HT-29 (cell line): ENCODE results near the gene IRF2BP1. TPM values are rescaled to one million over a fixed set of nuclear protein-coding genes. Genes with fewer than 3 reads are reported as not detected.
A peak's percentile ranks its signal among the peaks of the same experiment; 100 is the strongest.

Experiments
- DNase-seq: peaks from one replicate; pipeline ENCODE4 v3.0.0-alpha.2; 2015; ENCODE audit warnings: low spot score
- total RNA-seq: library from RNA; depleted of rRNA; stranded (reverse); fragments of >200 nt; shearing (Covaris generic); gene quantifications from 2 replicates; pipeline ENCODE4 v1.2.3, GENCODE V29; 2014; rRNA removed

The IRF2BP1 gene
- total RNA-seq, 1 experiment from 2014 or later, result 119 TPM

DNA sequence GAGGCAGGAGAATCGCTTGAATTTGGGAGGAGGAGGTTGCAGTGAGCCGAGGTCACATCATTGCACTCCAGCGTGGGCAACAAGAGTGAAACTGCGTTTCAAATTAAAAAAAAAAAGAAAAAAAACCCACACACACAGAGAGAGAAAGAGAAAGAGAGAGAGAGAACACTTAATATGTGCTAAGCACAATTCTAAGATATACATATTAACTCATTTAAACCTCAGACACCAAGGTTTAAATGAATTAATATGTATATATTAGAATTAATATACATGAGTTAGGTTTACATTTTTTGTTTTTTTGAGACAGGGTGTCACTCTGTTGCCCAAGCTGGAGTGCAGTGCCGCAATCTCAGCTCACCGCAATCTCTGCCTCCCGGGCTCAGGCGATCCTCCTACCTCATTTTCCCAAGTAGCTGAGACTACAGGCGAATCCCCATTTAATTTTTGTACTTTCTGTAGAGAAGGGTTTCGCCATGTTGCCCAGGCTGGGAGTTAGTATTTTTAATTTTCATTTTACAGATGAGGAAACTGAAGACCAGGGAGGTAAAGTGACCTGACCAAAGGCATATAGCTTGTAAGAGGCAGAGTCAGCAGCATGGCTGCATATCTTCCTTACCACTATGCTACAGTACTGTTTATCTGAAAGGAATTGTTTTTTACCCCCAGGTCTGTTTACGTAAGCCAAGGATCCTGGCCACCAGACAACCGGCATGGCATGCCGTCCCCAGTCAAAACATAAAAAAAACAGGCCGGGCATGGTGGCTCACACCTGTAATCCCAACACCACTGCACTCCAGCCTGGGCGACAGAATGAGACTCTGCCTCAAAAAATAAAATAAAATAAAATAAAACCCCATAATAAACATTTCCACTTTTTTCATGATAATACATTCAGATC, 25.3 kb downstream of the IRF2BP1 start:
- no peak for DNase-seq

DNA sequence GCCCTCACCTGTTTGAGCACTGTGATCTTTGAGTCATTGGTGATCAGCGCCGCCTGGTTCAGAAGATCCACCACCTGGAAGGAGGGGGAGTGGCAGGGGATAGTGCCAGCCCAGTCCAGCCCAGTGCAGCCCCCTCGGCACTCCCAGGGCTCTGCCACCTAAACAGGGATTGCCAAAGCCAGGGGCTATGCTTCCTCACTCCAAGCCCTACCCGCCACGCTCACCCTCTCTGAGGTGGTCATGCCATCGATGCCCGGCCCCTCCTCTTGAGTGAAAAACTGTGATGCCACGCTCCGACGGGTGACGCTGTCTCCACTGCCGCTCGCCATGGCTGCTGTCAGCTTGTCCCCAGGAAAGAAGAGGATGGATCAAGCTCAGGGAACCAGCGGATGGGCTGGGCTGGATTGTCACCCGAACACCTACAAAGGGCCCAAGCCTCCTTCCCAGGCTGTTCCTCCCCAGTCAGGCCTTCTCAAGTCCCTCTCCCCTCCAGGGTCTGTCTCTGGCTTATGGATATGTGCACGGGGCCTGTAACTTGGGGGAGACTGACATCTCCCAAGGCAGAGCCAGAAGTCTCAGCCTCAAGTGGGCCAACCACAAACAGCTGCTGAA, 31.7 kb downstream of the IRF2BP1 start:
- no peak for DNase-seq

GRCh38 chr19:45852983-45853382, 33.0 kb downstream of the IRF2BP1 start:
- DNase-seq, result no peak

- DNase-seq, result no peak
Measured at GRCh38 chr19:45852145-45852750, 33.7 kb downstream of the IRF2BP1 start.

- DNase-seq, result peak; percentile 24
Measured at GRCh38 chr19:45848922-45849321, 37.0 kb downstream of the IRF2BP1 start.

- DNase-seq, result no peak
Measured at GRCh38 chr19:45847663-45848062, 38.3 kb downstream of the IRF2BP1 start.

DNA sequence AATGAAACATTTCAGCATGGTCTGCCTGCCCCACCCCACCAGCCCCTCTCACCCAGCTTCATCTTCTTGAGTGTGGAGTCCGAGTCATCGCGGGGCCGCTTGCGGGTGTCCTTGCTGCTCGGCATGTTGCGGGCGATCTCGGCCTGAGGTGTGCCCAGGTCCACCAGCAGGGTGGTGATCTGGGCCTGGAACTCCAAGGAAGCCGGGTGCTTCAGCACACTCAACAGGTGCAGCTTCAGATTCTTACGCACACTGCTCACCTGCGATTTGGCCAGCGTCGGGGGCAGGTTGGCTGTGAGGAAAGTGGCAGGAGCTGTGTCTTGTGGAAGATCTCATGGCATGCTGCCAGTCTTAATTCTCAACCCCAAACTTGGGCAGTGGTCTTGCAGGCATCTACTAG, 43.7 kb downstream of the IRF2BP1 start:
- DNase-seq, result no peak

DNA sequence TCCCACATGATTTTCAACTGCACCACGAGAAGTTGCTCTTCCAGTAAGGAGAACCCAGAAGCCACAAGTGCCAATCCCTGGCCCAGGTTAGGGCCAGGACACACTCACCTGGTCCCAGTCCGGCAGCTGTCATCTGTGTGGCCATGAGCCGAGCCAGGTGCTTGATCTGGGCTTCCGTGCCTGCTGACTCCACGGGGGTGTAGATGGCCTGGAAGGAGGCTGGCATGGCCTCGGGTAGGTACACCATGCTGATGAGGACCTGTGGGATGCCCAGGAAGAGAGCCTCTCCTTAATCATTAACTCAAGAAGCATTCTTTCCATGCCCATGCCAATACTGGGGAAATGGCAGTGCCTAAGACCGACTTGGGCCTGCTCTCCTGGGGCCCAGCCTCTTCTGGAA, 51.0 kb downstream of the IRF2BP1 start:
- DNase-seq, result no peak

Other genes with a start within 250 kb of the IRF2BP1 start
- gene EML2, start 246.7 kb downstream of the IRF2BP1 start, total RNA-seq, result 38.2 and 39.5 TPM in 2 replicates
- 4.3 and 5.1 TPM in 2 replicates for gene GIPR, start 217.9 kb downstream of the IRF2BP1 start, total RNA-seq
- gene SNRPD2, start 194.2 kb downstream of the IRF2BP1 start, total RNA-seq, result 802 and 867 TPM in 2 replicates
- gene QPCTL, start 193.5 kb downstream of the IRF2BP1 start, total RNA-seq, result 34.7 and 36.4 TPM in 2 replicates
- gene FBXO46, start 155.2 kb downstream of the IRF2BP1 start, total RNA-seq, result 44.4 and 57.6 TPM in 2 replicates
- not detected in 2 replicates for gene MEIOSIN, start 152.7 kb downstream of the IRF2BP1 start, total RNA-seq
- gene SIX5, start 116.9 kb downstream of the IRF2BP1 start, total RNA-seq, result 26.8 and 28.6 TPM in 2 replicates
- gene DMPK, start 103.7 kb downstream of the IRF2BP1 start, total RNA-seq, result 31.1 and 45.7 TPM in 2 replicates
- gene DMWD, start 93.3 kb downstream of the IRF2BP1 start, total RNA-seq, result 102 and 108 TPM in 2 replicates
- not detected in 2 replicates for gene RSPH6A, start 70.8 kb downstream of the IRF2BP1 start, total RNA-seq
- gene SYMPK, start 23.0 kb downstream of the IRF2BP1 start, total RNA-seq, result 114 and 117 TPM in 2 replicates
- gene FOXA3, start 21.8 kb downstream of the IRF2BP1 start, total RNA-seq, result 6.1 and 10.7 TPM in 2 replicates
- gene MYPOP, start 16.5 kb upstream of the IRF2BP1 start, total RNA-seq, result 8.5 and 10.2 TPM in 2 replicates
- gene NANOS2, start 28.6 kb upstream of the IRF2BP1 start, total RNA-seq, result not detected in 2 replicates
- gene NOVA2, start 87.7 kb upstream of the IRF2BP1 start, total RNA-seq, result not detected in 2 replicates
- 20.3 and 24.4 TPM in 2 replicates for gene CCDC61, start 109.3 kb upstream of the IRF2BP1 start, total RNA-seq
- not detected in 2 replicates for gene PGLYRP1, start 136.9 kb upstream of the IRF2BP1 start, total RNA-seq
- 4.2 and 6.8 TPM in 2 replicates for gene IGFL4, start 154.9 kb upstream of the IRF2BP1 start, total RNA-seq
- not detected in 2 replicates for gene IGFL3, start 238.5 kb upstream of the IRF2BP1 start, total RNA-seq